HG03045 (cell line): ENCODE results near the gene GRIN3B.

Experiments used
- ATAC-seq: cut with Tn5 transposase; IDR thresholded peaks from one replicate; pipeline ENCODE4 v1.9.1; 2021; ENCODE audit warnings: mild to moderate bottlenecking, moderate library complexity; ENCODE audit not compliant: unreplicated experiment

Gene GRIN3B

GRCh38 chr19:1055886-1056620 lies 55.8 kb downstream of the GRIN3B start:
- ATAC-seq, result no peak

- no peak for ATAC-seq
Measured at GRCh38 chr19:1057176-1057855, 57.1 kb downstream of the GRIN3B start.

- no peak for ATAC-seq
Measured at GRCh38 chr19:1058112-1058511, 57.9 kb downstream of the GRIN3B start.
